ENCODE data around the gene PAEP.

GRCh38 chr9:135582966-135583687 lies 21.6 kb downstream of the PAEP start:
- TF ChIP-seq POLR2A (IDR thresholded peaks at IDR 0.05), result no peak
- TF ChIP-seq, protein P1, sequence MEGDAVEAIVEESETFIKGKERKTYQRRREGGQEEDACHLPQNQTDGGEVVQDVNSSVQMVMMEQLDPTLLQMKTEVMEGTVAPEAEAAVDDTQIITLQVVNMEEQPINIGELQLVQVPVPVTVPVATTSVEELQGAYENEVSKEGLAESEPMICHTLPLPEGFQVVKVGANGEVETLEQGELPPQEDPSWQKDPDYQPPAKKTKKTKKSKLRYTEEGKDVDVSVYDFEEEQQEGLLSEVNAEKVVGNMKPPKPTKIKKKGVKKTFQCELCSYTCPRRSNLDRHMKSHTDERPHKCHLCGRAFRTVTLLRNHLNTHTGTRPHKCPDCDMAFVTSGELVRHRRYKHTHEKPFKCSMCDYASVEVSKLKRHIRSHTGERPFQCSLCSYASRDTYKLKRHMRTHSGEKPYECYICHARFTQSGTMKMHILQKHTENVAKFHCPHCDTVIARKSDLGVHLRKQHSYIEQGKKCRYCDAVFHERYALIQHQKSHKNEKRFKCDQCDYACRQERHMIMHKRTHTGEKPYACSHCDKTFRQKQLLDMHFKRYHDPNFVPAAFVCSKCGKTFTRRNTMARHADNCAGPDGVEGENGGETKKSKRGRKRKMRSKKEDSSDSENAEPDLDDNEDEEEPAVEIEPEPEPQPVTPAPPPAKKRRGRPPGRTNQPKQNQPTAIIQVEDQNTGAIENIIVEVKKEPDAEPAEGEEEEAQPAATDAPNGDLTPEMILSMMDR (IDR thresholded peaks at IDR 0.05), result no peak
- no peak for TF ChIP-seq POLR2AphosphoS5 (IDR thresholded peaks at IDR 0.05)
